ENCODE measurements around the gene NRN1L. TPM values are rescaled to one million over a fixed set of nuclear protein-coding genes. Genes with fewer than 3 reads are reported as not detected.

NRN1L gene
- total RNA-seq, 1 experiment from 2014 or later, result 1.4 TPM

GRCh38 chr16:67931712-67932461 lies 47.2 kb downstream of the NRN1L start, which contains the start of gene CTRL:
CTRL (minus strand) TSS chr16:67931862; CDS start chr16:67931852, 10 bp downstream.
- no peaks in the 10 kb centered on the region for H3K9me3 ChIP-seq (ENCODE audit: control insufficient read depth in 1 of 2, insufficient read depth in 1 of 2, low read depth in 1 of 2, low read length in 2 of 2)
- ChIA-PET RAD21 (ENCODE audit: low non-redundant PET in 1 of 2, low total read pairs in 2 of 2, uncharacterized antibody in 2 of 2, unreplicated experiment in 2 of 2) (no interaction called here), POLR2A (no interaction called here), CTCF (no interaction called here)
- H3K36me3 ChIP-seq (ENCODE audit: control insufficient read depth in 1 of 2, insufficient read depth in 2 of 2, low read length in 2 of 2), result peaks cover 0 to 8% of the 10 kb centered on the region in 2 experiments; a peak in 2 of 4 replicates
- H2AFZ ChIP-seq (ENCODE audit: low read depth, low read length, poor library complexity, severe bottlenecking), result no peak within 1 kb of the TSS
- no TSS peak for BruUV-seq (replicated peaks)
- H3K4me2 ChIP-seq (ENCODE audit: low read length), result no peak within 1 kb of the TSS
- intact Hi-C loops (cut with micrococcal nuclease), result loop anchor here (10.0 kb wide), 1 partner anchor 407 kb away; the partner anchor contains the start of gene RIPOR1
- peaks cover 0 to 19% of the 10 kb centered on the region in 2 experiments; a peak in 3 of 4 replicates for H3K4me1 ChIP-seq (ENCODE audit: control insufficient read depth in 1 of 2, insufficient read depth in 2 of 2, low read length in 2 of 2)
- H3K79me2 ChIP-seq (ENCODE audit: insufficient read depth, low read length), result peaks cover 26% of the 10 kb centered on the region
- no peaks in the 10 kb centered on the region for H4K20me1 ChIP-seq (ENCODE audit: insufficient read depth)
- no peak within 1 kb of the TSS for H3K9ac ChIP-seq (ENCODE audit: low read length)
- no peaks in the 10 kb centered on the region for H3K27me3 ChIP-seq (ENCODE audit: insufficient read depth, low read length)
- H3K27ac ChIP-seq (ENCODE audit: low read depth, low read length), result no peak within 1 kb of the TSS
- no peaks in the 10 kb centered on the region for H3K9me2 ChIP-seq (ENCODE audit: insufficient read depth)
- H3K4me3 ChIP-seq (replicated peaks in 1 of 2; ENCODE audit: low read depth in 1 of 2, low read length in 2 of 2), result no peak within 1 kb of the TSS
- ATAC-seq (no peak), DNase-seq (ENCODE audit: low read depth, low spot score) (no peak)
- TF ChIP-seq, protein P1, sequence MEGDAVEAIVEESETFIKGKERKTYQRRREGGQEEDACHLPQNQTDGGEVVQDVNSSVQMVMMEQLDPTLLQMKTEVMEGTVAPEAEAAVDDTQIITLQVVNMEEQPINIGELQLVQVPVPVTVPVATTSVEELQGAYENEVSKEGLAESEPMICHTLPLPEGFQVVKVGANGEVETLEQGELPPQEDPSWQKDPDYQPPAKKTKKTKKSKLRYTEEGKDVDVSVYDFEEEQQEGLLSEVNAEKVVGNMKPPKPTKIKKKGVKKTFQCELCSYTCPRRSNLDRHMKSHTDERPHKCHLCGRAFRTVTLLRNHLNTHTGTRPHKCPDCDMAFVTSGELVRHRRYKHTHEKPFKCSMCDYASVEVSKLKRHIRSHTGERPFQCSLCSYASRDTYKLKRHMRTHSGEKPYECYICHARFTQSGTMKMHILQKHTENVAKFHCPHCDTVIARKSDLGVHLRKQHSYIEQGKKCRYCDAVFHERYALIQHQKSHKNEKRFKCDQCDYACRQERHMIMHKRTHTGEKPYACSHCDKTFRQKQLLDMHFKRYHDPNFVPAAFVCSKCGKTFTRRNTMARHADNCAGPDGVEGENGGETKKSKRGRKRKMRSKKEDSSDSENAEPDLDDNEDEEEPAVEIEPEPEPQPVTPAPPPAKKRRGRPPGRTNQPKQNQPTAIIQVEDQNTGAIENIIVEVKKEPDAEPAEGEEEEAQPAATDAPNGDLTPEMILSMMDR (IDR thresholded peaks at IDR 0.05 in 2 of 3, conservative IDR thresholded peaks at IDR 0.05 in 1 of 3; ENCODE audit: borderline replicate concordance in 1 of 3, insufficient read depth in 1 of 3, low read depth in 2 of 3, low read length in 2 of 3), result peak in 1 of 3 experiments; percentile 41; a peak in 2 of 6 replicates
- TF ChIP-seq SIN3A (IDR thresholded peaks at IDR 0.05; ENCODE audit: low read depth) (no peak), FOSL1 (IDR thresholded peaks at IDR 0.05; ENCODE audit: low read depth) (no peak), POLR2AphosphoS5 (IDR thresholded peaks at IDR 0.05; ENCODE audit: low read depth, low read length) (no peak), POLR2A (IDR thresholded peaks at IDR 0.05; ENCODE audit: borderline replicate concordance, extremely low read depth, insufficient read depth, insufficient read length) (no peak), SP1 (IDR thresholded peaks at IDR 0.05; ENCODE audit: low read depth) (no peak)

DNA sequence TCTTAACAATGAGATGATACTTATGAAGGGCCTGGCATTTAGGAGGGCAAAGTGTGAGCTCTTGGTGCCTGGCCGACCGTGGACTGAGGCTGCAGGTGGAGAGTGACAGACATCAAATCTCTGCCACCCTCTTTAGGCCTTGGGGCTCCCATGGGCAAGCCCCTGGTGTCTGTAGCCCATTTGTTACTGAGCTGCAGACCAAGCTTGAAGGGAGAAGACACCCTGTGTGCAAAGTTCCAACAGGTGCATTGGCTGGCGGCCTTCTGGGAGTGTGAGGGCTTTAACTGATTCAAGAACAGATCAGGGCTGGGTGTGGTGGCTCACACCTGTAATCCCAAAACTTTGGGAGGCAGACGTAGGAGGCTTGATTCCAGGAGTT lies 47.8 kb downstream of the NRN1L start:
- Histone ChIP-seq H2AFZ (ENCODE audit: low read depth, low read length, poor library complexity, severe bottlenecking) (no peak overlapping the region), H3K4me3 (replicated peaks in 1 of 2; ENCODE audit: low read depth in 1 of 2, low read length in 2 of 2) (no peak overlapping the region), H3K27ac (ENCODE audit: low read depth, low read length) (no peak overlapping the region), H3K9me3 (ENCODE audit: control insufficient read depth in 1 of 2, insufficient read depth in 1 of 2, low read depth in 1 of 2, low read length in 2 of 2) (no peaks in the 10 kb centered on the region), H3K79me2 (ENCODE audit: insufficient read depth, low read length) (peaks cover 32% of the 10 kb centered on the region), H3K9ac (ENCODE audit: low read length) (no peak overlapping the region), H3K36me3 (ENCODE audit: control insufficient read depth in 1 of 2, insufficient read depth in 2 of 2, low read length in 2 of 2) (peaks cover 0 to 8% of the 10 kb centered on the region in 2 experiments; a peak in 2 of 4 replicates), H3K27me3 (ENCODE audit: insufficient read depth, low read length) (no peaks in the 10 kb centered on the region), H3K4me1 (ENCODE audit: control insufficient read depth in 1 of 2, insufficient read depth in 2 of 2, low read length in 2 of 2) (peaks cover 3 to 25% of the 10 kb centered on the region in 2 experiments; a peak in 3 of 4 replicates), H4K20me1 (ENCODE audit: insufficient read depth) (no peaks in the 10 kb centered on the region), H3K9me2 (ENCODE audit: insufficient read depth) (no peaks in the 10 kb centered on the region), H3K4me2 (ENCODE audit: low read length) (no peak overlapping the region)
- ATAC-seq, result no peak
- no TSS peak for BruUV-seq (replicated peaks)
- intact Hi-C loops (cut with micrococcal nuclease), result loop anchor here (10.0 kb wide), 1 partner anchor 408 kb away; the partner anchor contains the start of gene RIPOR1
- DNase-seq (ENCODE audit: low read depth, low spot score), result no peak
- ChIA-PET CTCF (no interaction called here), RAD21 (ENCODE audit: low non-redundant PET in 1 of 2, low total read pairs in 2 of 2, uncharacterized antibody in 2 of 2, unreplicated experiment in 2 of 2) (no interaction called here), POLR2A (no interaction called here)
- TF ChIP-seq RAD21 (IDR thresholded peaks at IDR 0.05; ENCODE audit: low read depth) (no peak), SP1 (IDR thresholded peaks at IDR 0.05; ENCODE audit: low read depth) (no peak), SRF (IDR thresholded peaks at IDR 0.05; ENCODE audit: low read depth) (no peak), EZH2phosphoT487 (IDR thresholded peaks at IDR 0.05; ENCODE audit: borderline replicate concordance) (no peak), CEBPB (IDR thresholded peaks at IDR 0.05; ENCODE audit: low read depth) (no peak), MAX (IDR thresholded peaks at IDR 0.05) (no peak), JUND (IDR thresholded peaks at IDR 0.05) (no peak), SIN3A (IDR thresholded peaks at IDR 0.05; ENCODE audit: low read depth) (no peak), ZFX (IDR thresholded peaks at IDR 0.05) (no peak), ATF3 (IDR thresholded peaks at IDR 0.05) (no peak)

Measured in HCT116 (cell line).